Suppressor macrophage treated with lipopolysaccharide for 1 hour (primary cell): ENCODE results near the gene VPS41.
A peak's percentile ranks its signal among the peaks of the same experiment; 100 is the strongest.

Experiments
- DNase-seq, 3 donors: peaks; one replicate each; pipeline ENCODE4 v3.0.0-alpha.2; 2020 to 2022

VPS41 gene

GRCh38 chr7:38798552-38799267 lies 110.3 kb downstream of the VPS41 start:
- DNase-seq = no peak

- DNase-seq = peak; percentile 64 to 73 (median 70)
Observed at GRCh38 chr7:38796626-38797501, 112.1 kb downstream of the VPS41 start.

DNA sequence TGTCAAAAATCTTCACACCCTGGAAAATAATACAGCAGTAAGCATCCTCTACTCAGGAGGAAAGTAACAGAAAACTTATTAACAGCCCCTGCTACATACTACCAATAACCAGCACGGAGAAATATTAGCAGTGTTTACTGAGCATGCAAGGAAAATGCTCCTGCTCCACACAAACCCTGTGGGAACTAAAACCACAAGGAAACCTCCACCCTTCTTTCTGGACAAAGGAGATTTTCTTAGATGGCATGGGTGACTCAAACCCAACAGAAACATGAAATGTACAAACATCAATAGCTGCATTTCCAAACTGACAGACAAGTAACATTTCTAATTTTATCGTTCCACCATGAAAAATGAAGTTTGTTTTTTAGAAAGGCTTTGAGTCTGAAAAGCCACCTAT lies 113.4 kb downstream of the VPS41 start:
- DNase-seq = no peak

GRCh38 chr7:38781991-38782390 lies 127.0 kb downstream of the VPS41 start:
- no peak for DNase-seq

DNA sequence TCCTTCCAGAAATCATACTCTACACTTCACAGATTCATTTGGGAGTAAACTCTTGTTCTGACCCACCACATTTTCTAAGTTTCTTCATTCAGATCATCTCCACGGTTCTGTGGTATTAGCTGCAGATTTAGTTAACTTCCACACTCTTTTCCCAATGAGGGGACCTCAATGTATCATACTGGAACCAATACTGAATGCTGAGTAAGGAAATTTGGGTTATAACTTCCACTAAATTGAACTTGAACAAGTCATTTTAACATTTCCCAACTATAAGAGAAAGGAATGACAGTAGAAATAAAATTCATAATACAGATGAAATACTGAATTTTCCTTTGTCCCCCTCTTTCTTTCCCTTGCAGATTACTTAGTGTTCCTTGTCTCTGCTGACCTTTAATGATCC lies 131.4 kb downstream of the VPS41 start:
- DNase-seq = no peak

DNA sequence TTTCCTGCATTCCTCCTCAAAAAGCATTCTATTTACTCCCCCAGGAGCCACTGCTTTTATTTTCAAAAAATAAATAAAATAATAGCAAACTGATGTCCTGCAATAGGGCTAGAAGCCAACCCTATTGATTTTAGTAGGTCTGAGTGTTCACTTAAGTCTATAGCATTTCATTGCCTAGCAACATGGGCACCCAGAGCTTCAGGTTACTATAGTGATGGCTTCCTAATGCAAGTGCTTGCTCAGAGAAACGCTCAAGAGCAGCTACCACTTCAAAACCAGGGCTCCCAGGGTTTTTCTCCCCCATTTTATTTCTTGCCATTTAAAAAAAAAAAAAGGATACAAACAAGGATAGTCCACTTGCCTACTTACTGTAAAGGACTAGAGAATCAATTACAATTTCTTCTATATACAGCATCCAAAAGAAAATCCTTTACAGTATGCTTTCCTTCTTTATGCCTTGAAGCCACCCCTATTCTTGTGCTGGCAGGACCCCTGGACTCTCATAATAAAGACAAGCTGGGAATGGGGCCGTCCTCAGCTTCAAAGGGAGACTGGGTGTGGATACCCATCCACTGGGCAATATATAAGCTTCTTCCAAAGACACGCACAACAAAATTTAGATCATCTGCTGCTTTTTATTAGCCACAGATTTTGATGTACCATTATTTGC lies 133.3 kb downstream of the VPS41 start:
- no peak for DNase-seq

- no peak for DNase-seq
Observed at GRCh38 chr7:38773430-38773829, 135.6 kb downstream of the VPS41 start.

DNA sequence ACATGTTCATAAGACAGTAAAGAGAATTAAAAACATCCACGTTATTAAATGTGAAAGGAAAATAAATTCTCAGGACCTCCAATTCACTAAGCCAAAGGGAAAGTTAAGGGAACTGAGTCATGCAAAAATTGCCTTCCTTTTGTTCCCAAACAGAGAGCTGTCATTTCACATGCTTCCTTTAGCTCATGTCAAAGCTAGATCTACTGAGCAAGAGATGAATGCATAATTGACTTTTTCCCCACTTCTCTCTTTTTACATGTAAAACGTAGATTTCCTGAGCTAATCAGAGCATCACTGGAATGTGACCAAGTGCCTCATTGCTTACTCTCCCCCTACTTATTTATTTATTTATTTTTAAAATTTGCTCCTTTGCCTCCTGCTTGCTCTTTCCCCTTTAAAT lies 148.8 kb downstream of the VPS41 start:
- DNase-seq = no peak

- DNase-seq = no peak
Observed at GRCh38 chr7:38759028-38759427, 150.0 kb downstream of the VPS41 start.

DNA sequence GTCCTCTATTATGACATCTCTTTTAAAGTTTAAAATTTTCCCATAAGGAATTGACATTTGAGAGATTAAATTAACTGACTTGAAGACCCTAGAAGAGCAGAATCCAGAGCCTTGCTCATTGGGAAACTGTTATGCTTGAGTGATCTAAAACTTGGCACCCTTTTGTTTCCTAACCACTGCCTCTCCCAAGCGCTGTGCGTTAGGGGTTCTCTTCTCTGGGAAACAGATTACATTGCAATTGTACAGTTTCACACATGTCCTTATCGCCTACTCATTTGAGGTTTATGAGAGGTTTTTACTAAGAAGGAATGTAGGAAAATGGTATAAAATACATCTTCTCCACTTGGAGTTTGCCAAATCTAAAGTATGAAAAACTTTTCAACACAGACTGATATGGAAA lies 151.1 kb downstream of the VPS41 start:
- no peak for DNase-seq

- DNase-seq = no peak
Observed at GRCh38 chr7:38756521-38756920, 152.5 kb downstream of the VPS41 start.

DNA sequence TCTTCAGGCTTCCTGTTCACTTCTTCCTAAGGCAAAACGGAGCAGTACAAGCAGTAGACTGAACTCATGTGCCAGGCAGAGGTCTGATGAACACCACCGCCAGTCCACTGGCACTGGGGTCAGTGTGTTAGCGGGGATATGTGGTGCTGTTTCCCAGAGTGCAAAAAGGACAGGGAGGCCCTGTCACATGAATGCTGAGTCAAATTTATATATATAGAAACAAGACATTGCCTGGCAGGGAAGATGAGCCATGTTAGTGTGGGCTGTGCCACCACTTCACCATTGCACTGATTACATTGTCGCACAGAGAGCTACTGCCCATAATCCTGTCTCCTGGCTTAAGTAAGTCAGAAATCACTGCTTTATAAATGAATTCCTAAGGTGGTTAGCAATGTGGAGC lies 155.6 kb downstream of the VPS41 start:
- no peak for DNase-seq

GRCh38 chr7:38751416-38751815 lies 157.6 kb downstream of the VPS41 start:
- DNase-seq = no peak

- DNase-seq = peak; percentile 13 to 23 (median 17)
Observed at GRCh38 chr7:38748056-38748610, 160.9 kb downstream of the VPS41 start.

DNA sequence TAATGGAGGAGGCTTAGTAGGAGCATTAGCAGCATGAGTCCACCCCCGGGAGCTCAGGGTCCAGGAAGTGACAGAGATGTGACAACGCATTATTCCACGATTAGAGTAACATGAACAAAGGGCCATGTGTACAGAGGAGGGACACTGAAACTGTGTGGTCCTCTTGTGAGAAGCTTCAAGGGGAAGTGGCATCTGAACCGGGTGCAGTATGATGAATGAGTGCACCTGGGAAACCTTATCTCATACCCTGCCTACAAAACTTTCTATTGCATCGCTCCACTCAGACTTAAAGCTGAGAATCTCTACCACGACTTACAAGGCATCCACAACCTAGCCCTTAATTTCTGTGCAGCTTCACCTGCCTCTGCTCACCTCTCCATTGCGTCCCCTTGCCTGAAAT lies 162.6 kb downstream of the VPS41 start:
- DNase-seq = no peak

- DNase-seq = peak; percentile 62 to 84 (median 80)
Observed at GRCh38 chr7:38744746-38745145, 164.2 kb downstream of the VPS41 start.

GRCh38 chr7:38743899-38744298 lies 165.1 kb downstream of the VPS41 start:
- DNase-seq = peak; percentile 6 to 27 (median 22)

- no peak for DNase-seq
Observed at GRCh38 chr7:38740041-38740440, 168.9 kb downstream of the VPS41 start.

- no peak for DNase-seq
Observed at GRCh38 chr7:38736138-38736537, 172.9 kb downstream of the VPS41 start.

DNA sequence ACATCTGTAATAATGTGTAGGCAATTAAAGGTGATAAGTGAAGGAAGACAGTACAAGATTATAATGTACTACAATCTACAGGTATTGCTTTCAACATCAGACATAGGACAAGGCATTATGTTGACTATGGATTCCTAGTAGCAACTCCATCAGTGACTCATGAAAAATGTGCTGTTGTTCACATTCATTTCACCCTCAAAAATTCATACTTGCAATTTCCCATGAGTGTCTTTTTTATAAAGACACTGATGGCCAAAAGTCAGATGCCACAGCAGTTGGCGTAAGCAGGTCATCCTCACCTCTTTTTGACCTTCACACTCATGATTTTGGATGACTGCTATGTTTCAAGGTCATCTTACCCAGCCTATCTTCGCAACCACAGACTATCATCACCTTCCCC lies 177.8 kb downstream of the VPS41 start:
- DNase-seq = peak in 2 of 3 donors; percentile 49 to 56

DNA sequence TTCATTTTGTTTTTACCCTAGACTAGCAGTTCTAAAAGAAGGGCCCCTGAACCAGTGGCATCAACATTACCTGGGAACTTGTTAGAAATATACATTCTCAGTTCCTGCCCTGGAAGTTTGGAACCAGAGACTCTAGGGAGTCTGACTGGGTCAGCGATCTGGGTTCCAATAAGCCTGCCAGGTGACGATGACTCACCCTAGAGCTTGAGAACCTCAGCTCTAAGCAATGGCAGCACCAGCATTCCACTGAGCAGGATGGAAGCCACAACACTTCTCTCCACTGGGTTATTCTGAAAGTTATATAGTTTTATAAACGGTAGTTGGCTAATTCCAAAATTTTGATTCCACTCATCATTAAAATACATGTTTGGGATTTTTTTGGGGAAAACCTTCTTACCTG lies 180.8 kb downstream of the VPS41 start:
- DNase-seq = no peak

- DNase-seq = no peak
Observed at GRCh38 chr7:38727184-38727940, 181.6 kb downstream of the VPS41 start.

DNA sequence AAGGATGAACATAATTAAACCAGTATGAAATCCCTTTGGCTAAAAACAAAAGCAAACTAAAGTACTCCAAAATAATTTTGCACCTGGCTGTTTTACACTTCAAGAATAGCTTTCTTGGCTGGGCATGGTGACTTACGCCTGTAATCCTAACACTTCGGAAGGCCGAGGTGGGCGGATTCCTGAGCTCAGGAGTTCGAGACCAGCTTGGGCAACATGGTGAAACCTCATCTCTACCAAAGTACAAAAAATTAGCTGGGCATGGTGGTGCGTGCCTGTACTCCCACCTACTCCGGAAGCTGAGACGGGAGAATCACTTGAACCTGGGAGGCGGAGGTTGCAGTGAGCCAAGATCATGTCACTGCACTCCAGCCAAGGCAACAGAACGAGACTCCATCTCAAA lies 185.7 kb downstream of the VPS41 start:
- DNase-seq = no peak
